Mucosa of rectum (tissue), 2 donors: Measurements from ENCODE around the gene PIR.
A peak's percentile ranks its signal among the peaks of the same experiment; 100 is the strongest.

Experiments used
- H3K27ac ChIP-seq, 2 donors: one replicate each; pipeline ENCODE4 v1.7.0; 2013; ENCODE audit warnings: inconsistent platforms in 2 of 2, low read depth in 2 of 2, low read length in 2 of 2
- H3K27me3 ChIP-seq, 2 donors: one replicate each; pipeline ENCODE4 v1.7.0; 2013; ENCODE audit warnings: low read length in 2 of 2; ENCODE audit not compliant: control insufficient read depth in 2 of 2, insufficient read depth in 2 of 2
- H3K36me3 ChIP-seq, 2 donors: one replicate each; pipeline ENCODE4 v1.7.0; 2013; ENCODE audit warnings: low read length in 2 of 2; ENCODE audit not compliant: control insufficient read depth in 2 of 2, insufficient read depth in 2 of 2
- H3K4me1 ChIP-seq, 2 donors: one replicate each; pipeline ENCODE4 v1.7.0; 2013; ENCODE audit warnings: low read length in 2 of 2, mild to moderate bottlenecking in 1 of 2; ENCODE audit not compliant: control insufficient read depth in 2 of 2, insufficient read depth in 2 of 2
- H3K4me3 ChIP-seq, 2 donors: one replicate each; pipeline ENCODE4 v1.7.0; 2013; ENCODE audit warnings: low read length in 2 of 2
- H3K9ac ChIP-seq, 2 donors: one replicate each; pipeline ENCODE4 v1.7.0; 2013; ENCODE audit warnings: low read length in 2 of 2, low read depth in 1 of 2, mild to moderate bottlenecking in 1 of 2
- H3K9me3 ChIP-seq, 2 donors: one replicate each; pipeline ENCODE4 v1.7.0; 2013; ENCODE audit warnings: low read length in 2 of 2; ENCODE audit not compliant: control insufficient read depth in 2 of 2
- donor health status: healthy.
- donor health status: Normal muscosa, but diverticular disease.

Gene PIR

DNA sequence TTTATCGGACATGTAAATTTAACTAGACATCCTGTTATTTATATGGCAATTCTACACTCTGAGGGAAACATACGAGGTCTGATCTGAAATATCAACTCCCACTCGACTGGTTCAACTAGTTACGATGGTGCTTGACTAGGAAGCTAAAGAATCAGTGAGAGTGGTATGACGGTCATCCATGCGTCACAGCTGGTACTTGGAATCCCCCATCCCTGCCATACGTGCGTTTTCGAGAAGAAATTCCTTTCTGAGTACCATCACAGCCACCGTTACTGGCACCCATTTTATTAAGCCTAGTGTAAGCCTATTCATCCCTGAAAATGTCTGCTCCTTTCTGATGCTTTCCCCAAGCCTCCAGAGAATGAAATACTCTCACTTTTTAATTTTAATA is 157.1 kb downstream of the PIR start:
- H3K27ac ChIP-seq = peak overlapping the region in 1 of 2 donors; percentile 29
- H3K27me3 ChIP-seq = peaks cover 17 to 18% of the 10 kb centered on the region in 2 donors
- H3K4me1 ChIP-seq = peaks cover 0 to 4% of the 10 kb centered on the region in 2 donors
- peaks cover under 1 to 5% of the 10 kb centered on the region in 2 donors for H3K36me3 ChIP-seq
- peak overlapping the region in 1 of 2 donors; percentile 8 for H3K9ac ChIP-seq
- no peaks in the 10 kb centered on the region for H3K9me3 ChIP-seq
- peak overlapping the region; percentile 65 to 81 for H3K4me3 ChIP-seq

DNA sequence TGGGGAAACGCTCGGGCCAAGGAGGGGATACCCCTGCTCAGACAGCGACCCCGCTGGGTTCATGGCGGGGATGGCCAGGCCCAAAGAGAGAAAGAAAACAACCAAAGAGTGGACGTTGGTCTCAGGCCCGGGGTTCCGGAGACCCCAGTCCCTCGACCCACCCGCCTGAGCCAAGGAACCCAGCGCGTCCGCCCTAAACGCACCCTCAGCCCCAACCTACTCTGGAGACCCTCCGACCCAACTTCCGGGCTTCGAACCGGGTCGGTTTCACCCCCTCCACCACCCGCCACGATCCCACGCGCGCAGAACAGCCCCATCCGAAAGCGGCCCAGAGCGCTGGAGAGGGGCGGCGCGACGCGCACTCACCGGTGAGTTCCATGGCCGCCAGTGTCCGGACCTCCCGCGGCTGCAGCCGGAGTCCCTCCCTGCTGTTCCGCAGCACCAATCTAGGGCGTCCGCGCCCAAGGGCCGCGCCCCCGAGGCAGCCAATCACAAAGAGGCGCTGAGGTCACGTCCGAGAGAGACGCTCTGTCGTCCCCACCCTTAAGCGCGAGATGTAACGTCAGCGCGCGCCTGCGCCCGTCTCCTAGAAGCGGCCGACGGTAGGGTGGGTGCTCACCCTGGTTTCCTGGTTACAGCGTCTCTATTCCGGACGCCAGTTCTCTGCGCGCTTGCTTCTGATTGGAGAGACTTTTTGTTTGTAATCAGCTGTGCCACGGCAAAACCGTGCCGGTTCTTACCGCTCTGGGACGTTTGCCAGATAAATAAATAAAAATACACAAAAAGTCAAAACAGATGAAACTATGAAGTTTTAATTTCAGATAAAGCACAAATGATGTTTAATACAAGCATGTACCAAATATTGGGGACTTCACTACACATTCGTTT is 157.8 kb downstream of the PIR start, which contains the start of gene PIGA:
PIGA (minus strand) TSS at position 389 of the 888 bp plus-strand sequence. CDS start 3,593 bp downstream, outside the sequence.
- Histone ChIP-seq H3K9ac (peak within 1 kb of the TSS; percentile 82 to 91), H3K27me3 (peaks cover 15 to 18% of the 10 kb centered on the region in 2 donors), H3K4me3 (peak within 1 kb of the TSS; percentile 72 to 81), H3K36me3 (peaks cover 2 to 5% of the 10 kb centered on the region in 2 donors), H3K27ac (peak within 1 kb of the TSS; percentile 78 to 85), H3K4me1 (peaks cover 0 to 4% of the 10 kb centered on the region in 2 donors), H3K9me3 (no peaks in the 10 kb centered on the region)
